DOHH2 (cell line): ENCODE measurements around the gene PAPLN.

Experiments used
- H3F3A ChIP-seq: fragments of 200-600 bp; sonication (generic), shearing (Covaris generic); 2 replicates; pipeline ENCODE4 v1.6.0; 2016; ENCODE audit warnings: antibody characterized with exemption, mild to moderate bottlenecking; ENCODE audit not compliant: control insufficient read depth, insufficient read depth
- H3K27ac ChIP-seq: fragments of 200-600 bp; sonication (generic); 2 replicates; pipeline ENCODE4 v1.5.1; 2014; ENCODE audit warnings: low read depth, mild to moderate bottlenecking, low read length, moderate library complexity
- H3K27me3 ChIP-seq: fragments of 200-600 bp; sonication (generic); 2 replicates; pipeline ENCODE4 v1.6.1; 2014; ENCODE audit warnings: mild to moderate bottlenecking, low read length, mixed read lengths; ENCODE audit not compliant: control insufficient read depth
- H3K36me3 ChIP-seq: fragments of 200-600 bp; sonication (generic); 2 replicates; pipeline ENCODE4 v1.6.1; 2014; ENCODE audit warnings: mild to moderate bottlenecking, low read length, moderate library complexity, mixed read lengths; ENCODE audit not compliant: control insufficient read depth
- H3K4me1 ChIP-seq: fragments of 200-600 bp; sonication (generic); 2 replicates; pipeline ENCODE4 v1.6.1; 2014; ENCODE audit warnings: mild to moderate bottlenecking, low read length, mixed read lengths; ENCODE audit not compliant: control insufficient read depth
- H3K4me2 ChIP-seq: fragments of 200-600 bp; sonication (generic); 2 replicates; pipeline ENCODE4 v1.6.0; 2014; ENCODE audit warnings: mild to moderate bottlenecking, low read length, moderate library complexity
- H3K4me3 ChIP-seq: fragments of 200-600 bp; sonication (generic); 2 replicates; pipeline ENCODE4 v1.5.1; 2014; ENCODE audit warnings: mild to moderate bottlenecking, low read length, mixed read lengths
- H3K79me2 ChIP-seq: fragments of 200-600 bp; sonication (generic); 2 replicates; pipeline ENCODE4 v1.6.1; 2014; ENCODE audit warnings: mild to moderate bottlenecking, low read length, mixed read lengths; ENCODE audit not compliant: control insufficient read depth
- H3K9me2 ChIP-seq: fragments of 200-600 bp; sonication (generic); replicated peaks from 2 replicates; pipeline ENCODE4 v1.6.1; 2014; ENCODE audit warnings: mild to moderate bottlenecking, low read length, mixed read lengths; ENCODE audit not compliant: control insufficient read depth
- H3K9me3 ChIP-seq: fragments of 200-600 bp; sonication (generic); 2 replicates; pipeline ENCODE4 v1.6.1; 2014; ENCODE audit warnings: antibody characterized with exemption, low read length, mixed read lengths; ENCODE audit not compliant: control insufficient read depth, insufficient read depth
- H4K20me1 ChIP-seq: fragments of 200-600 bp; sonication (generic); 2 replicates; pipeline ENCODE4 v1.6.0; 2014; ENCODE audit warnings: low read depth, mild to moderate bottlenecking, antibody characterized with exemption, low read length, moderate library complexity; ENCODE audit not compliant: control insufficient read depth, insufficient read depth
- EZH2phosphoT487 ChIP-seq: fragments of 200-600 bp; sonication (generic); IDR thresholded peaks from 2 replicates; pipeline ENCODE4 v1.6.1; 2017; ENCODE audit warnings: borderline replicate concordance, mild to moderate bottlenecking, antibody characterized with exemption, low read length, moderate library complexity, mixed read lengths
- TF ChIP-seq, protein P1 (sequence below): fragments of 200-600 bp; sonication (generic); IDR thresholded peaks from one replicate; pipeline ENCODE4 v1.5.1; 2014; ENCODE audit warnings: antibody characterized with exemption, mild to moderate bottlenecking, low read depth, low read length; ENCODE audit not compliant: poor library complexity, severe bottlenecking

PAPLN gene

DNA sequence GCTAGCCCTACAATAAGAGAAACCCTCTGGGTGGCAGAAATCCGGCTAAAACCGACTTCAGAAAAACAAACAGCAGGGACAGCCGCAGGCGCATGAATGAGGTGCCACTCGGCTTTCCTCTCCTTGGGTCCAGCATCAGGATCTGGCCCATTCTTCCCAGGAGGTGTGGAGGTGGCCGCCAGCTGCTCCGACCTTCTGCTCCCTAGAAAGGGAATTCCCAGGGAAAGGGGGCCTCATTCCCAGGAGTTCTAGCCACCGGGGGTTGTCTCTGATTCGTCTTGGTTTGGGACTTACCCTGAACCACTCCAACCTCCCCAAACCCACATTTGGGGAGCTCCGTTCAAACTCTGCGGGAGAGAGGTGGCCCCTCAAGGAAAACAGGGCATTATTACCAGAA is 13.0 kb downstream of the PAPLN start:
- H3K4me3 ChIP-seq: no peak overlapping the region
- peaks cover 11% of the 10 kb centered on the region for H3F3A ChIP-seq
- H3K9me3 ChIP-seq: no peaks in the 10 kb centered on the region
- TF ChIP-seq EZH2phosphoT487: no peak
- TF ChIP-seq, protein P1, sequence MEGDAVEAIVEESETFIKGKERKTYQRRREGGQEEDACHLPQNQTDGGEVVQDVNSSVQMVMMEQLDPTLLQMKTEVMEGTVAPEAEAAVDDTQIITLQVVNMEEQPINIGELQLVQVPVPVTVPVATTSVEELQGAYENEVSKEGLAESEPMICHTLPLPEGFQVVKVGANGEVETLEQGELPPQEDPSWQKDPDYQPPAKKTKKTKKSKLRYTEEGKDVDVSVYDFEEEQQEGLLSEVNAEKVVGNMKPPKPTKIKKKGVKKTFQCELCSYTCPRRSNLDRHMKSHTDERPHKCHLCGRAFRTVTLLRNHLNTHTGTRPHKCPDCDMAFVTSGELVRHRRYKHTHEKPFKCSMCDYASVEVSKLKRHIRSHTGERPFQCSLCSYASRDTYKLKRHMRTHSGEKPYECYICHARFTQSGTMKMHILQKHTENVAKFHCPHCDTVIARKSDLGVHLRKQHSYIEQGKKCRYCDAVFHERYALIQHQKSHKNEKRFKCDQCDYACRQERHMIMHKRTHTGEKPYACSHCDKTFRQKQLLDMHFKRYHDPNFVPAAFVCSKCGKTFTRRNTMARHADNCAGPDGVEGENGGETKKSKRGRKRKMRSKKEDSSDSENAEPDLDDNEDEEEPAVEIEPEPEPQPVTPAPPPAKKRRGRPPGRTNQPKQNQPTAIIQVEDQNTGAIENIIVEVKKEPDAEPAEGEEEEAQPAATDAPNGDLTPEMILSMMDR: no peak
- H3K9me2 ChIP-seq: no peaks in the 10 kb centered on the region
- H4K20me1 ChIP-seq: no peaks in the 10 kb centered on the region
- no peaks in the 10 kb centered on the region for H3K79me2 ChIP-seq
- H3K4me2 ChIP-seq: no peak overlapping the region
- peaks cover 4% of the 10 kb centered on the region for H3K27me3 ChIP-seq
- no peak overlapping the region for H3K27ac ChIP-seq
- H3K4me1 ChIP-seq: peaks cover 38% of the 10 kb centered on the region
- no peaks in the 10 kb centered on the region for H3K36me3 ChIP-seq

DNA sequence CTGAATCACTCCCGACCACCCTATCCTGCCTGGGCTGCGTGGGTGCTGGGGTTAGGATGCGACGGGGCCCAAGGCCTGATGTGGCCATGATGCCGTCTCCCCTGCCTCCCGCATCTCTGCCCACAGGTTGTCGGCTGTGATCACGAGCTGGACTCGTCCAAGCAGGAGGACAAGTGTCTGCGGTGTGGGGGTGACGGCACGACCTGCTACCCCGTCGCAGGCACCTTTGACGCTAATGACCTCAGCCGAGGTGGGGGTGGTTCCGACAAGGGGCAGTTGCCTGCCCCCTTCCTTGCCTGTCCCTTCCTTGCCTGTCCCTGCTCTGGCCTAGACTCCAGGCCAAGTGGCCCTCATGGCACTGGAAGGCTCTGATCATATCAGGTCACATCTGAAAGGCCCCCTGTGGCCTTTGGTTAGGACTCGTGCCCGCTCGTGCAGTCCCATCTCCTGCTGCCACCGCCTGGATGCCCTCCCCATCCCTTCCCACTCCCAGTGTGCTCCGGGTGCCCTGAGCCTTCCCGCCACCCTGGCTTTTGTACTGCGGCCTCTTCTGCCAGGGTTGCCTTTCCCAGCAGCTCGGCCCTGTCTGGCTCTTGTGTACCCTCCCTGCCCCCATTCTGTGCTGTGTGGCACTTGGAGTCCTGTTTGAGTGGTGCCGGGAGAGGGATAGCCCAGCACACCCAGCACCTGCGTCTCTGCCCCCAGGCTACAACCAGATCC is 13.6 kb downstream of the PAPLN start:
- no peaks in the 10 kb centered on the region for H3K9me3 ChIP-seq
- H3K9me2 ChIP-seq: no peaks in the 10 kb centered on the region
- H3K4me2 ChIP-seq: no peak overlapping the region
- no peak overlapping the region for H3K4me3 ChIP-seq
- H3K27me3 ChIP-seq: no peaks in the 10 kb centered on the region; the same call in 1 of the 2 replicates
- no peaks in the 10 kb centered on the region for H4K20me1 ChIP-seq
- H3K27ac ChIP-seq: no peak overlapping the region
- peaks cover 11% of the 10 kb centered on the region for H3F3A ChIP-seq
- peaks cover 32% of the 10 kb centered on the region for H3K4me1 ChIP-seq
- H3K79me2 ChIP-seq: no peaks in the 10 kb centered on the region
- H3K36me3 ChIP-seq: no peaks in the 10 kb centered on the region
- TF ChIP-seq, protein P1: no peak
- TF ChIP-seq EZH2phosphoT487: no peak

DNA sequence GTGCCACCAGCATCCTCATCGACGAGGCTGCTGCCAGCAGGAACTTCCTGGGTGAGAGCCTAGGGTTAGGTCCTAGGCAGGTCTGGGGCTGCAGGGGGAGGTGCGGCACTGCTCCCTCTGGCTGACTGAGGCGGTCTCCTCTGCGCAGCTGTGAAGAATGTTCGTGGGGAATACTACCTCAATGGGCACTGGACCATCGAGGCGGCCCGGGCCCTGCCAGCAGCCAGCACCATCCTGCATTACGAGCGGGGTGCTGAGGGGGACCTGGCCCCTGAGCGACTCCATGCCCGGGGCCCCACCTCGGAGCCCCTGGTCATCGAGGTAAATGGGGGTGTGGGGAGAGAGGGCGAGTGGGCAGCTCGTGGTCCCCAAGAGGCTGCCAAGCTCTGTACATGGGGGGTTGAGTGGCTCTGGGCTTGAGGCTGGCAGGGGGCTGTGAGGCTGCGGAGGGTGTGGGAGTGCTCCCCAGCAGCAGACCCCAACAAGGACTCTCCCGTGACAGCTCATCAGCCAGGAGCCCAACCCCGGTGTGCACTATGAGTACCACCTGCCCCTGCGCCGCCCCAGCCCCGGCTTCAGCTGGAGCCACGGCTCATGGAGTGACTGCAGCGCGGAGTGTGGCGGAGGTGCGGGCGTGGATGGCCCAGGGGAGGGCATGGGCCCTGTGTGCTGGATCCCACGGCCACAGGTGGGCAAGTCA is 14.4 kb downstream of the PAPLN start:
- Histone ChIP-seq H3K27me3 (no peaks in the 10 kb centered on the region), H4K20me1 (no peaks in the 10 kb centered on the region), H3K36me3 (no peaks in the 10 kb centered on the region), H3K9me2 (no peaks in the 10 kb centered on the region), H3K4me1 (peaks cover 25% of the 10 kb centered on the region), H3K79me2 (no peaks in the 10 kb centered on the region), H3K4me2 (no peak overlapping the region), H3K27ac (no peak overlapping the region), H3F3A (peaks cover 5% of the 10 kb centered on the region), H3K9me3 (no peaks in the 10 kb centered on the region), H3K4me3 (no peak overlapping the region)
- TF ChIP-seq, protein P1: no peak
- TF ChIP-seq EZH2phosphoT487: no peak
